ENCODE data around the gene EFCAB8.

- TF ChIP-seq CTCF (IDR thresholded peaks at IDR 0.05; ENCODE audit: borderline replicate concordance, extremely low read depth, low read length, poor library complexity, severe bottlenecking) = no peak
- TF ChIP-seq EZH2 (IDR thresholded peaks at IDR 0.05; ENCODE audit: borderline replicate concordance, low read depth, low read length, severe bottlenecking) = no peak
Observed at GRCh38 chr20:32920066-32920465, 61.3 kb downstream of the EFCAB8 start.

Measured in DND-41 (cell line).